Coronary artery (tissue), 2 donors: ENCODE results near the gene KIRREL3.
"Not testable (repeated sequence)": the region's sequence is repeated elsewhere in the genome, so short reads cannot be mapped to it uniquely, and the experiment has no call there.

Experiments
- DNase-seq: peaks from one replicate; pipeline ENCODE4 v3.0.0-alpha.2; 2017; ENCODE audit warnings: low spot score
- H3K27ac ChIP-seq, 2 donors: fragments of 200-600 bp; sonication (generic); one replicate each; pipeline ENCODE4 v1.5.1; 2016 to 2019
- H3K4me3 ChIP-seq: fragments of 200-600 bp; sonication (generic); 2 replicates; pipeline ENCODE4 v1.5.1; 2016; ENCODE audit warnings: mild to moderate bottlenecking, moderate library complexity
- CTCF ChIP-seq: fragments of 200-600 bp; sonication (generic); IDR thresholded peaks from one replicate; pipeline ENCODE4 v1.5.1; 2019; ENCODE audit warnings: antibody characterized with exemption

Gene KIRREL3

GRCh38 chr11:126391286-126391954, 609.1 kb downstream of the KIRREL3 start:
- no peak for DNase-seq
- TF ChIP-seq CTCF: no peak
- Histone ChIP-seq H3K27ac (peak overlapping the region in 1 of 2 donors; percentile 24), H3K4me3 (no peak overlapping the region)

- no peak overlapping the region for H3K4me3 ChIP-seq
- H3K27ac ChIP-seq: no peak overlapping the region
- no peak for DNase-seq
- TF ChIP-seq CTCF: no peak
Measured at GRCh38 chr11:126390272-126390867, 610.2 kb downstream of the KIRREL3 start.

GRCh38 chr11:126387857-126388256, 612.7 kb downstream of the KIRREL3 start:
- Histone ChIP-seq H3K4me3 (no peak overlapping the region), H3K27ac (no peak overlapping the region)
- TF ChIP-seq CTCF: no peak
- DNase-seq: no peak

- not testable (repeated sequence) for H3K4me3 ChIP-seq, DNase-seq
- peak overlapping the region in 1 of 2 donors; percentile 9 for H3K27ac ChIP-seq
Measured at GRCh38 chr11:126386729-126387071, 613.9 kb downstream of the KIRREL3 start.

GRCh38 chr11:126385991-126386728, 614.4 kb downstream of the KIRREL3 start:
- TF ChIP-seq CTCF: no peak
- Histone ChIP-seq H3K4me3 (no peak overlapping the region), H3K27ac (peak overlapping the region in 1 of 2 donors; percentile 9)
- DNase-seq: no peak

- Histone ChIP-seq H3K4me3 (no peak overlapping the region), H3K27ac (no peak overlapping the region)
- DNase-seq: no peak
- TF ChIP-seq CTCF: no peak
Measured at GRCh38 chr11:126384449-126385070, 616.0 kb downstream of the KIRREL3 start.
